GM21737 (cell line): ENCODE data around the gene ZCCHC13.
"Not testable (repeated sequence)": the region's sequence is repeated elsewhere in the genome, so short reads cannot be mapped to it uniquely, and the experiment has no call there.

ENCODE experiments used
- ATAC-seq: cut with Tn5 transposase; IDR thresholded peaks from one replicate; pipeline ENCODE4 v1.9.1; 2021; ENCODE audit warnings: mild to moderate bottlenecking, moderate library complexity; ENCODE audit not compliant: unreplicated experiment

ZCCHC13 gene

DNA sequence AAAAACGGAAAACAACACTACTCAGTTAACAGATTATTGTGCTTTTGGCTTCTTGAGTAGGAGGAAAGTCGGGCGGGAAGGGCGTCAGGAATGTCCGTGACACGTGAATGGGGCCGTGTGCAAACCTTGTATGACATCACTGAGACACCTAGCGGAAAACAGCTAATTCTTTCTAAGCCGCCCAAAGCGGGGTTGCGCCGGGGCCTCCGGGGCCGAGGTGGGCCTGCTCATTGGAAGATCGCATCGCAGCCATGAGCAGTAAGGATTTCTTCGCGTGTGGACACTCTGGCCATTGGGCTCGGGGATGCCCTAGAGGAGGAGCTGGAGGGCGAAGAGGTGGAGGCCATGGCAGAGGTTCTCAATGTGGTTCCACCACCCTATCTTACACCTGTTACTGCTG is at the start of gene ZCCHC13:
ZCCHC13 (plus strand) TSS at position 165 of the 400 bp plus-strand sequence; CDS start at position 252, 87 bp downstream.
- ATAC-seq = no peak

DNA sequence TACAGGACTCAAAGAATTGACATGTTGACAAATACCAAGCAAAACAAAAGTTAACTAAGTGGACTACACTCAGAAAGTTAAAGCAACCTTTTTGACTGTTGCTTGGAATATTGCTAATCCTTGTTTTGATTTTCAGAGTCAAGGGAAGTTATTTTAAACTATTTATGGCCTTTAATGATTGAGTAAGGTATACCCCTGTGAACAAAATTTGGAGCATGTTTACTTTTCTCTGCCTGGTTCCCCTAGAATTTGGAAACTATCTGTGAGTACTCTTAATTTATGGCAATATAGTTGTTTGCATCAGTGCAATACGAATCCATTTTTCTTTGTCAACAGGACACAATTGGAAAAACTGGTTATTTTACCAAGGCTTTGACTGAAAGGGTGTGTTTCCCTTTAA is 45.9 kb upstream of the ZCCHC13 start:
- ATAC-seq = not testable (repeated sequence)

- ATAC-seq = no peak
Observed at GRCh38 chrX:74259885-74260491, 44.0 kb upstream of the ZCCHC13 start.

DNA sequence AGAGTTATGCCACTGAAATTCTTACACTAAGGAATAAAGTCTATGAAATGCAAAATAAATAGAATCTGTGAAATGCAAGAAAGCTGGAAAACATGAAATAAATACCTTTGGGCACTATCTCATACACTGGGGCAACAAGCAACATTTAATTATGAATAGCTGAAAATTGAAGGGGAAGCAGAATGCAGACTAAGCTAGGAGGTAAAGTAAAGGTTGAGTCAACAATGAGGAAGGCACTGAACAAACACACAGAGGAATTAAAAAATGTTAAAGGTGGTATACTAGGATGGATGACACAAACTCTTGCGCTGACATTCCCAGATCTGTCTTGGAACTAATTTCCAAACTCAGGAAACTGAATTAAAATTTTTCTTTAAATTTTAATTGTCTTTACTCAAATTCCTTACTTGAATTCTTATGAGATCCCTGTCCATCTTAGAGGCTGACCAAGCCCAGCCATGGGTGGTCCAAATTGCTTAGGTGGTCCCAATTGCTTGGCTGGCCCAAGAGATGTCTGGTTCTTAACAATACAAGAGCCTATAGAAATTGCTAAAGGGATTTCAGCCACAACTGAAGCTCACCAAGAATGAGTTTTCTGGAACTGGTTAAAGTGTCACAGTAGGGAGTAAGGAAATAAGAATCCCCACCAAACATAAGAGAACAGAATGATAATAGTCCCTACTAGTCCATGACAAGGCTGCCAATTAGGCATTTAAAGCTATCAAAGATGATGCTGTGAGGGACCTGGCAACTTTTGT is 41.3 kb upstream of the ZCCHC13 start:
- ATAC-seq = no peak

- no peak for ATAC-seq
Observed at GRCh38 chrX:74270393-74270792, 33.6 kb upstream of the ZCCHC13 start.

GRCh38 chrX:74272230-74272629 is 31.8 kb upstream of the ZCCHC13 start:
- no peak for ATAC-seq

DNA sequence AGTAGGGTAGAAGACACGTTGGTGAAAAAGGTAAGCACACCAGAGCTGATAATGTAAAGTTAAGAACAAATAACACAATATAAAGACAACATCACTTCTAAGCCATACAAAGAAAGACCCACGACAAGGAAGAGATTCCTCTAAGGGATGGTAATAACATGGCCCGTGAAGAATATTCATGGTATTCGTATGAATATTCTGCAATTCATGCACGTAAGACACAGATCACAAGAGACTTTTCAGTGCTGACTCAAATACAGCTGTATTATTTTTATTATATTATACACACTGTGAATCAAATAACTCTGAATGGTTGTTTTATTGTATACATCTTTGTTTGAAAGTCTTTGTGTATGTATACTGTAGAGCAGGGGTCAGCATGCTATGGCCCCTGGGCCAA is 29.5 kb upstream of the ZCCHC13 start:
- ATAC-seq = no peak

GRCh38 chrX:74277320-74277719 is 26.7 kb upstream of the ZCCHC13 start:
- no peak for ATAC-seq

DNA sequence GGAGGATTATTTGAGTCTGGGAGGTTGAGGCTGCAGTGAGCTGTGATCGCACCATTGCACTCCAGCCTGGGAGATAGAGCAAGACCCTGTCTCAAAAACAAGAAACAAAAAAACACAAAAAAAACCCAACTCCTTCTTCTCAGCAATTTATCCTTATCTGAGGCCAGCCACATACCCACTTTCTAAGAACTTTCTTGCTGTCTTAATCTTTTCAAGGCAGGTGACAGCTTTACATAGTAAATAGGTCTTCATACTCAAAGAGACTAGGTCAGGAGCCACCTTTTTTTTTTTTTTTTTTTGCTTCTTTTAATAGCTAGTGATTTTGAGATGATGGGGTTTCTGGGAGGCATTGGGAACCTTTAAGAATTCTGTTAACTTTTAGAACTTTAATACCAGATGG is 26.1 kb upstream of the ZCCHC13 start:
- no peak for ATAC-seq

GRCh38 chrX:74280759-74281158 is 23.2 kb upstream of the ZCCHC13 start:
- no peak for ATAC-seq

GRCh38 chrX:74284391-74284952 is 19.5 kb upstream of the ZCCHC13 start:
- no peak for ATAC-seq

DNA sequence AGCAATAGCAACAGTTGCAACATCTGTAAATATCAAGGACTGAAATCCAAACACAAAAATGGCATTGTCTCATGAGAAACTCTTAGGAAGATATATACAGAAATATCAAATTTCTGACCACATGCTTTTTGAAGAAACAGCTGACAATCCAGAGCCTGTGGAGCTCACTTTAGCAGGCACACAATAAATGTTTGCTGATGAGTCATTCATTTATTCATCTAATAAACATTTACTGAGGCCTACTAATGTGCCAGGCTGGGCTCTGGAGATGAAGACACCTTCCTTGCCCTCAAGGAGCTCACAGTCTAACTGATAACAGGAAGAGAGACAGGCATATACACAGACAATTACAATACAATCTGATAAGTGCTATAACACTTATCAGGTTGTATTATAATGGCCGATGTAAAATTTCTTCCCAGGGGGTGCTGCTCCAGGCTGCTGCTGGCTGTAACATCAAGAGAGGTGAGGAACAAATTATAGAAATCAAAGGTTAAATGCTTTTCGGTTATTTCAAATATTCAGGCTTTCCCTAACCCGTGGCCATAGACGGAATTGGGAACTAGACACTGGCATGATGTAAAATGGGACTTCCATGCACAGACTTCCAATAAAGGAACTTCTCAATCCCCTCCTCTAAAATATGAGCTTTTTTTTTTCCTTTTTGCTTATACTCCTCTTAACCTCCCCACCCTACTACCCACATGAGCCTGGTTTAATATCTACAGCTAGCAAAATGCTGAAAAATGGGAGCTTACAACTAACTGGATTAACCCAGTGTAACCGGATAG is 16.8 kb upstream of the ZCCHC13 start:
- ATAC-seq = no peak

GRCh38 chrX:74291577-74291963 is 12.4 kb upstream of the ZCCHC13 start:
- ATAC-seq = no peak

- peak; percentile 91 for ATAC-seq
Observed at GRCh38 chrX:74291964-74292807, 11.8 kb upstream of the ZCCHC13 start.

DNA sequence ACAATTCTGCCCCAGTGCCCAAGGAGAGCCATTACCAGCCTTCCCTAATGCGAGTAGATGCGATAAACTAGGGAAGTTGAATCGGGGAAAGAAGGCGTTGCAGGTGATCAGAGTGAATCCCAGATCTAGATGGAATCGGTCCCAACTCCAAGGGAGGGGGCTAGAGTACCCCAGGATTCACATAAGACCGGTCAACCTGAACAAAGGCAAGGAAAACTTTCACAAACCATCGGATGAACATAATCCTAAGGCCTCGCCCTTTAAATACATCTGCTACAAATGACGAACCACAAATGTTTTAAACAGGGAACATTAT is 11.2 kb upstream of the ZCCHC13 start:
- no peak for ATAC-seq

- no peak for ATAC-seq
Observed at GRCh38 chrX:74293343-74293946, 10.5 kb upstream of the ZCCHC13 start.

DNA sequence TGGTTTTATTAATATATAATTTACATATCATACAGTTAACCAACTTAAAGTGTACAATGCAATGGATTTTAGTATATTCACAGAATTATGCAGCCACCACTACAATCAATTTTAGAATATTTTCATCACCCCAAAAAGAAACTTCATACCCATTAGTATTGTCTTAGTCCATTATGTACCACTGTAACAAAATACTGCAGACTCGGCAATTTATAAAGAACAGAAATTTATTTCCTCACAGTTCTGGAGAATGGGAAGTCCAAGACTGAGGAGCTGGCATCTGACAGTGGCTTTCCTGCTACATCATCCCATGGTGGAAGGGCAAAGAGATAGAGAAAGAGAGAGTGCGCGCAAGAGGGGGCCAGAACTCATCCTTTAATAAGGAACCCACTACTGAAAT is 8.9 kb upstream of the ZCCHC13 start:
- ATAC-seq = no peak

- ATAC-seq = no peak
Observed at GRCh38 chrX:74297766-74298165, 6.2 kb upstream of the ZCCHC13 start.

- ATAC-seq = no peak
Observed at GRCh38 chrX:74300869-74301268, 3.1 kb upstream of the ZCCHC13 start.

DNA sequence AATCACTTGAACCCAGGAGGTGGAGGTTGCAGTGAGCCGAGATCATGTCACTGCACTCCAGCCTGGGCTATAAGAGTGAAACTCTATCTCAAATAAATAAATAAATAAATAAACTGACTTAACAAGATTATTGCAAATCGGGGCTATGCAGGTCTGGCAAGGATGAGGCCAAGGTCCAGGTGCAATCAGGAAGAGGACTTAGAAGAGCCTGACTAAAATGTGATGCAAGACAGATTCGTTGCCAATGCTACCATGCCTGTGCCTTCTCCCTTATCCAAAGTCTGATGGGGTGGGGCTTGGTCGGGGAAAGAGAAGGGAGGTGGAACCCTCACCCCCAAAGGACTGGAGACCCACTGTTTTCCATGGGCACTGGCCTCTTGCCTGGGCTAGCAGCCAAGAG is 14.7 kb downstream of the ZCCHC13 start:
- ATAC-seq = no peak
